GM13976 (cell line): Measurements from ENCODE around the gene CST4.

ENCODE experiments used
- DNase-seq: peaks from one replicate; pipeline ENCODE4 v3.0.0; 2012; ENCODE audit warnings: low spot score
- in situ Hi-C: fragments of 300-500 bp; cut with MboI; formaldehyde crosslinking; loops from one replicate; pipeline ENCODE4 v1.12.0; 2022; ENCODE audit warnings: low sequenced_read_pairs, mixed read lengths, inconsistent platforms; ENCODE audit not compliant: unreplicated experiment
- TF ChIP-seq, protein P1 (sequence below): IDR thresholded peaks from 2 replicates; pipeline ENCODE4 v1.5.1; 2012; ENCODE audit warnings: borderline replicate concordance, mild to moderate bottlenecking; ENCODE audit not compliant: insufficient read depth; ENCODE audit errors: extremely low read depth, missing control alignments, control extremely low read depth

The CST4 gene

DNA sequence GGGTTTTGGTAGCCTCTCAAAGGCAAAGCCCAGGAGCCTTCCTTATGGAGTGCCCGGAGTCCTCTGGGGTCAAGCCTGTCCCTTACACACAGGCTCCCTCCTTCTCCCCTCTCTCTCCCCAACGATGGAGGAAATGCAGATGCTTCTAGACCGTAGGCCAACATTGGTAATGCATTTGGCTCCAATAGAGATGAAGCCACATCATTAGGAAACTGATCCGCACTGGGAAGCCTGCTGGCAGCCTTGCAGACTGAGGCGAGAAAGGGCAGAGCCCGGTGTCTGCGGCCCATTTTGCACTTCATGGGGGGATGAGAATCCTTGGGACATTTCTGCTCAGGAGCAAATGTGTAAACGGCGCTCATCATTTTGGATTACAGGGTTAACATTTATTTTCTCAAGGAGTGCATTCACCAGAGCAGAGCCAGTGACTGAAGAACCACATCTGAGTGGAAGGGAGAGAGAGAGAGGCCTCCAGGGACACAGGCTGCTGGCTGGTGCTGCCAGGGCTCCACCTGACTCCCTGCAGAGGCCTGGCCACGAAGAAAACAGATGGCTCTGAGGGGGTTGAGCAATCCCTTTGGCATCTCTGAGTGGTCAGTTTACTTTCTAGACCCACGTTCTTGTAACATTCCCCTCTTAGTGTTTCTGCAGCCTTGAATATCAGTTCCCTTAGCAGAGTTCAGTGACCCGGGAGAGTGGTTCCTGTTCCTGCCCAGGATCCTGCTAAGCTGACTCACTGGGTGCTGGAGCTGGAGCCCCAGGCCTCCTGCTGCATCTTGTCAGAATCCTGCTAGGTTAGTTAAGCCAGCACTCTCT is 46.7 kb downstream of the CST4 start:
- DNase-seq: no peak
- TF ChIP-seq, protein P1, sequence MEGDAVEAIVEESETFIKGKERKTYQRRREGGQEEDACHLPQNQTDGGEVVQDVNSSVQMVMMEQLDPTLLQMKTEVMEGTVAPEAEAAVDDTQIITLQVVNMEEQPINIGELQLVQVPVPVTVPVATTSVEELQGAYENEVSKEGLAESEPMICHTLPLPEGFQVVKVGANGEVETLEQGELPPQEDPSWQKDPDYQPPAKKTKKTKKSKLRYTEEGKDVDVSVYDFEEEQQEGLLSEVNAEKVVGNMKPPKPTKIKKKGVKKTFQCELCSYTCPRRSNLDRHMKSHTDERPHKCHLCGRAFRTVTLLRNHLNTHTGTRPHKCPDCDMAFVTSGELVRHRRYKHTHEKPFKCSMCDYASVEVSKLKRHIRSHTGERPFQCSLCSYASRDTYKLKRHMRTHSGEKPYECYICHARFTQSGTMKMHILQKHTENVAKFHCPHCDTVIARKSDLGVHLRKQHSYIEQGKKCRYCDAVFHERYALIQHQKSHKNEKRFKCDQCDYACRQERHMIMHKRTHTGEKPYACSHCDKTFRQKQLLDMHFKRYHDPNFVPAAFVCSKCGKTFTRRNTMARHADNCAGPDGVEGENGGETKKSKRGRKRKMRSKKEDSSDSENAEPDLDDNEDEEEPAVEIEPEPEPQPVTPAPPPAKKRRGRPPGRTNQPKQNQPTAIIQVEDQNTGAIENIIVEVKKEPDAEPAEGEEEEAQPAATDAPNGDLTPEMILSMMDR: no peak
- in situ Hi-C loops: no loop called here

DNA sequence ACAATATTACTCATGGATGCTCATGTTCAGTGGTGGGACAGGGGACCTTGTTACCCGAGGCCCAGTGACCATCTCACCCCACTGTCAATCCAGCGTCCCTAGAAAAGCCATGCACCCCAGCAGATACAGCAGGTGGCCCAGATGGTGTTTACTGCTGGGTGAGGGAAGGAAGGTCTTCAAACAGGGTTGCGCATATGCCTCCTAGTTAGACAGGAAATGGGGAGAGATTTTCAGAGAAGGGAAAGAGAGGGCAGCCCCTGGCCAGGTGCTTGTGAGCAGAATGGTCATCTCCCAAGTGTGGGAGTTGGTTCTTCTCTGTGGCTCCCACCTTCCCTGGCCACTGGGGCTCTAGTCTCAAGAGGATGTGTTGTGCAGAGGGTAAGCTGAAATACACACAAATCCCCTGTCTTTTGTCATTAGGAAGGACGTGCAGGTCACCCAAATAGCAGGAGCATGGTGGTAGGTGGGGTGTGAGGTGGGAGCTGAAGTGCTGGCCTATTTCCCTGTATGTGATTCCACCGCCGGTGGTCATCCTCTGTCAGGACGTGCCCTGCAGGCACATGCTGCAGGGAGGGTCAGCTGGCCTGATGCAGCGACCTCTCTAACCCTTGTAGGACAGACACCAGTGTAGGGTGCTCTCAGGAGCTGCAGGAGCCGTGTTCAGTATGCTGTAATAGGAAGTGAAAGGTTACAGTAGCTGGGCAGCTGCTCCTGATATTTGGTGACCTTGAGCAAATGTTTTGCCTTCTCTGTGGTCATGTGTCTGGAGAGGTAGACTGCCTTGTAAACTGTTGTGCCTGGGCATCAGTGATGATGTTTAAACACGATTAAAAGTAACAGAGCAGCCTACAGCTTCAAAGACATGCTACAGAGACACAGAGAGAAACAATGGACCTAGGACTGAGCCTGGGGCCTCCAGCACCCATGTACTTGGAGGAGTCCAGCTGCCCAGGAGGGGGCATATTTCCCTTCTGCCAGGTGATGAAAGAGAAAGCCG is 47.9 kb downstream of the CST4 start:
- TF ChIP-seq, protein P1: no peak
- in situ Hi-C loops: no loop called here
- no peak for DNase-seq

DNA sequence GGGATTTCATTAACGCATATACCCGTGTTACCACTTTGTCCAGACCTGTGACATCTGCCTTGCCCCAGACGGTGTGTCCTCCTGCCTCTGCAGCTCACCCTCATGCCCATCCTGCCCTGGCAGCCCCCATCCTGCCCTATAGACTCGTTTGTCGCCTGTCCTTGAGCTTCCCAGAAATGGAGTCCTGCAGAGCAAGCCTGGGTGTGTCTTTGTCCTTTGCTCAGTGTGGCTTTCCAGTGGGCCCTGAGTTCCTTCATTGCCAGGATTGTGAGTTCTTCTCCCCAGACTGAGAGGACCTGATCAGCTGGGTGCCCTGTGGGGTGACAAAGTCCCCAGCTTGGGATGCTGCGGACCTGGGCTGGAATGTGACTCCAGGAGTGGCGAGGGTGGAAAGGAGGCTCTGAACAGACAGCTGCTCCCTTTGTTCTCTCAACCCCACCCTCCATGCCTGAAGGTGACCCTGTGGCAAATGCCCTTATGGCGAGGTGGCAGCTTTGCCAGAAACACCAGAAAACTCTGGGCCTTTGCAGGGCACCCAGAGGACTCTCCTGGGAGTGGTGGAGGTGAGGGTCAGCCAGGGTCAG is 48.7 kb downstream of the CST4 start:
- in situ Hi-C loops: no loop called here
- no peak for DNase-seq
- TF ChIP-seq, protein P1: no peak

DNA sequence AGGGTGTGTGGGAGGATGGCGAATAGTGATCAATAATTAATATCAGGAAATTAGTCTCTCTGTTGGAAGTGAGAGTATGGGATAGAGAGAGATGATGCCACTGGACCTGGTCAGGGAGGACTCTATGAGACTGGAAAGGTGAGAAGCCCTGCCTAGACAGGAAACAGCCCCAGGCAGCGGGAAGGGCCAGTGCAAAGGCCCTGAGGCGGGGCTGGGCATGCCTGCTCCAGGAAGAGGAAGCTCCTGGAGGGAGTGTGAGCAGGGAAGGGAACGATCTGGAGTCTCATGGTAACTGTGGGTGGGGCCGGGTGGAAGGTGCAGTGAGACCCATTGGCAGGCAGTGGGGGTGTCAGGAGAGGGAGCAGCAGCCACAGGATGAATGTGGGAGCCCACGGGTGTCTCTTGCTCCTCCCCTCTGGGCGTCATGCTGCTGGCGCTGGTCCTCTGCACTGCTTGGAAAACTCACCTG is 49.3 kb downstream of the CST4 start:
- no peak for DNase-seq
- TF ChIP-seq, protein P1: no peak
- in situ Hi-C loops: no loop called here

DNA sequence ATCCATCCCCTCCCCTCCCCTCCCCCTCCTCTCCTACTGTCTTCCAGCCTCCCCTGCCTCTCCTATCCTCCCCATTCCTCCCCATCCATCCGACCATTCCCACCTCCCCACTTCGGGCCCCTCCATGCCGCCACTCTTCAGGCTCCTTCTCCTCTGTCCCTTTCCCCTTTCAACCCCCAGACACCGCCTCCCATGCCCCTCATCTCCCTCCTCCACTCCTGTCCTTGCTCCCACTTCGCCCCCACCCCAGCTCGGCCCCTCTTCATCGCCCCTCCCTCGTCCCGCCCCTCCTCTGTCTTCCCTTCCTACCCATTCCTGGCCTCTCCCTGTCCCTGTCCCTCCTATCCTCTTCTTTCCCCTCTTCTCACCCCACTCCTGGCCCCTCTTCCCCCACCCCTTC is 50.5 kb downstream of the CST4 start:
- in situ Hi-C loops: no loop called here
- TF ChIP-seq, protein P1: no peak
- DNase-seq: no peak

DNA sequence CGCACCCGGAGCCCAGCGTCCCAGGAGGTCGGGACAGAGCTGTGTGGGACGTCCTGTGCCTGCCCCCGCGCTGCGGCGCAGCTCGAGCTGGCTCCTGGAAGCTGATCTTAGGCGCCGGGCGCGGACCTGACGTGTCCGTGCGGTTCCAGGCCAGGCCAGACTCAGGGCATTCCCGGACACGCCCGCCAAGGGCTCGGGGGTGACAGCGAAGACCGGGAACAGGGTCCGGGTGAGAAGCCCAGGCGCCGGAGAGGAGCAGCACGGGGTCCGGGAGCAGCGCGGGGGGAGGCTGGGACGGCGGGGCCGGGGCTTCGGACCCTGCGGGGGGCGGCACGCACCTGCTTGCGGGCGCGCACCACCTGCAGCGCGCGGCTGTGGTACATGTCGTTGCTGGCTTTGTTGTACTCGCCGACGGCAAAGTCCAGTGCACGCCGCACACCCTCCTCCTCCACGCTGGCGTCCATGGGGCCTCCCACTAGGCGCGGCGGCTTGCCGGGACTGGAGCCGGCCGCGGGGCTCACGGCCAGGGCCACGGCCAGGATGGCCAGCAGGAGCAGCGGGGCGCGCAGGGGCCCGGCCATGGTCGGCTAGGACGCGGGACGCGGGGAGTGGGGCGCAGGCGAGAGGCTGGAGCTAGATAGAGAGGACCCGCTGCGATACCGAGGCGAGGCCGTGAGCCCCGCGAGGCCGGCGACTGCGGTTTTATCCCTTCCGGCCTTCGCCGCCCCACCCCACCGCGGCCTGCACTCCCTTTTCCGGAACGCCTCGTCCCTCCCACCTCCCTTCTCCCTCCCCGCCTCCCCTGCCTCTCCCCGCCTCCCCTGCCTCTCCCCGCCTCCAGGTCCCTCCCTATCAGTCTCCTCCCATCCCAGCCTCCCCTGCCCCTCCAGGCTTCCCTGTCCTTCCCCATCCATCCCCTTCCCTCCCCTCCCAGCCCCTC is 51.3 kb downstream of the CST4 start, which contains the start of gene CST3:
Gene CST3, minus strand, starts transcription at position 674 of the 940 bp plus-strand sequence. Its CDS starts 93 bp downstream, at position 581.
- peak; percentile 93 for DNase-seq
- in situ Hi-C loops: no loop called here
- TF ChIP-seq, protein P1: no peak
